Hepatocyte (in vitro differentiated cells): ENCODE data around the gene TSFM. TPM values are rescaled to one million over a fixed set of nuclear protein-coding genes. Genes with fewer than 3 reads are reported as not detected.

Experiments used
- DNase-seq: peaks from one replicate; pipeline ENCODE4 v3.0.0-alpha.2; 2016; ENCODE audit warnings: low spot score
- H2AFZ ChIP-seq: fragments of 200-600 bp; sonication (generic); 2 replicates; pipeline ENCODE4 v1.6.0; 2016; ENCODE audit warnings: antibody characterized with exemption, mild to moderate bottlenecking
- H3K27ac ChIP-seq: fragments of 200-600 bp; sonication (generic); 2 replicates; pipeline ENCODE4 v1.5.1; 2016; ENCODE audit warnings: mild to moderate bottlenecking
- H3K27me3 ChIP-seq: fragments of 200-600 bp; sonication (generic); 2 replicates; pipeline ENCODE4 v1.6.1; 2016
- H3K36me3 ChIP-seq: fragments of 200-600 bp; sonication (generic); replicated peaks from 2 replicates; pipeline ENCODE4 v1.5.1; 2016; ENCODE audit warnings: low read depth; ENCODE audit not compliant: insufficient read depth
- H3K4me1 ChIP-seq: fragments of 200-600 bp; sonication (generic); 2 replicates; pipeline ENCODE4 v1.5.1; 2016; ENCODE audit warnings: mild to moderate bottlenecking, moderate library complexity; ENCODE audit not compliant: insufficient read depth
- H3K4me2 ChIP-seq: fragments of 200-600 bp; sonication (generic); 2 replicates; pipeline ENCODE4 v1.6.0; 2016
- H3K4me3 ChIP-seq: fragments of 200-600 bp; sonication (generic); 2 replicates; pipeline ENCODE4 v1.5.1; 2016; ENCODE audit warnings: mild to moderate bottlenecking
- H3K79me2 ChIP-seq: fragments of 200-600 bp; sonication (generic); 2 replicates; pipeline ENCODE4 v1.6.0; 2017; ENCODE audit warnings: mild to moderate bottlenecking
- H3K9me2 ChIP-seq: fragments of 200-600 bp; sonication (generic); replicated peaks from 2 replicates; pipeline ENCODE4 v1.6.0; 2017; ENCODE audit warnings: mild to moderate bottlenecking; ENCODE audit not compliant: insufficient read depth
- H3K9me3 ChIP-seq: fragments of 200-600 bp; sonication (generic); 2 replicates; pipeline ENCODE4 v1.5.1; 2016; ENCODE audit warnings: low read depth, mild to moderate bottlenecking
- H4K20me1 ChIP-seq: fragments of 200-600 bp; sonication (generic); 2 replicates; pipeline ENCODE4 v1.6.0; 2016; ENCODE audit warnings: mild to moderate bottlenecking; ENCODE audit not compliant: insufficient read depth, poor library complexity, severe bottlenecking
- EZH2 ChIP-seq: fragments of 200-600 bp; sonication (generic); IDR thresholded peaks from 2 replicates; pipeline ENCODE4 v1.6.1; 2016; ENCODE audit warnings: antibody characterized with exemption, mild to moderate bottlenecking, borderline replicate concordance
- EZH2phosphoT487 ChIP-seq: fragments of 200-600 bp; sonication (generic); IDR thresholded peaks from one replicate; pipeline ENCODE4 v1.6.1; 2018; ENCODE audit warnings: antibody characterized with exemption, mild to moderate bottlenecking, low read depth, moderate library complexity; ENCODE audit not compliant: unreplicated experiment, severe bottlenecking
- WGBS: methylation state at CpG from one replicate; pipeline ENCODE4 v1.1.6; 2016; ENCODE audit warnings: low lambda C conversion rate; ENCODE audit errors: missing lambda C conversion rate; 5-methylcytosine and 5-hydroxymethylcytosine counted together
- polyA plus RNA-seq: library from polyadenylated mRNA; unstranded; fragments of >200 nt; fragmentation: Nextera tagmentation; extraction: Ambion mirVana; gene quantifications from 2 replicates; pipeline ENCODE4 v1.2.1, GENCODE V29; 2016
- total RNA-seq: library from RNA; depleted of rRNA; stranded (reverse); fragments of >200 nt; gene quantifications from 2 replicates; pipeline ENCODE4 v1.2.3, GENCODE V29; 2014
- TF ChIP-seq, protein P1 (sequence below): fragments of 200-600 bp; sonication (generic); IDR thresholded peaks from 2 replicates; pipeline ENCODE4 v1.5.1; 2016; ENCODE audit warnings: antibody characterized with exemption, mild to moderate bottlenecking; ENCODE audit not compliant: poor library complexity

TSFM gene
- total and polyA plus RNA-seq, 2 experiments from 2014 or later, result 15.7 to 38.9 TPM

- peak overlapping the region; percentile 85 for H3K4me2 ChIP-seq
- no peaks in the 10 kb centered on the region for H3K9me3 ChIP-seq
- no peaks in the 10 kb centered on the region for H3K27me3 ChIP-seq
- no peak overlapping the region for H2AFZ ChIP-seq
- peaks cover 26% of the 10 kb centered on the region for H3K79me2 ChIP-seq
- H3K36me3 ChIP-seq, result no peaks in the 10 kb centered on the region
- H3K4me3 ChIP-seq, result peak overlapping the region; percentile 56
- no peaks in the 10 kb centered on the region for H3K9me2 ChIP-seq
- WGBS, result no CpG with 5 or more reads among the region's 34 CpGs
- H3K27ac ChIP-seq, result peak overlapping the region; percentile 79
- TF ChIP-seq, protein P1, sequence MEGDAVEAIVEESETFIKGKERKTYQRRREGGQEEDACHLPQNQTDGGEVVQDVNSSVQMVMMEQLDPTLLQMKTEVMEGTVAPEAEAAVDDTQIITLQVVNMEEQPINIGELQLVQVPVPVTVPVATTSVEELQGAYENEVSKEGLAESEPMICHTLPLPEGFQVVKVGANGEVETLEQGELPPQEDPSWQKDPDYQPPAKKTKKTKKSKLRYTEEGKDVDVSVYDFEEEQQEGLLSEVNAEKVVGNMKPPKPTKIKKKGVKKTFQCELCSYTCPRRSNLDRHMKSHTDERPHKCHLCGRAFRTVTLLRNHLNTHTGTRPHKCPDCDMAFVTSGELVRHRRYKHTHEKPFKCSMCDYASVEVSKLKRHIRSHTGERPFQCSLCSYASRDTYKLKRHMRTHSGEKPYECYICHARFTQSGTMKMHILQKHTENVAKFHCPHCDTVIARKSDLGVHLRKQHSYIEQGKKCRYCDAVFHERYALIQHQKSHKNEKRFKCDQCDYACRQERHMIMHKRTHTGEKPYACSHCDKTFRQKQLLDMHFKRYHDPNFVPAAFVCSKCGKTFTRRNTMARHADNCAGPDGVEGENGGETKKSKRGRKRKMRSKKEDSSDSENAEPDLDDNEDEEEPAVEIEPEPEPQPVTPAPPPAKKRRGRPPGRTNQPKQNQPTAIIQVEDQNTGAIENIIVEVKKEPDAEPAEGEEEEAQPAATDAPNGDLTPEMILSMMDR, result no peak
- no peak for TF ChIP-seq EZH2
- H4K20me1 ChIP-seq, result peaks cover 7% of the 10 kb centered on the region
- H3K4me1 ChIP-seq, result peaks cover 22% of the 10 kb centered on the region
- DNase-seq, result no peak
Measured at GRCh38 chr12:57755194-57755453, 27.5 kb upstream of the TSFM start.

DNA sequence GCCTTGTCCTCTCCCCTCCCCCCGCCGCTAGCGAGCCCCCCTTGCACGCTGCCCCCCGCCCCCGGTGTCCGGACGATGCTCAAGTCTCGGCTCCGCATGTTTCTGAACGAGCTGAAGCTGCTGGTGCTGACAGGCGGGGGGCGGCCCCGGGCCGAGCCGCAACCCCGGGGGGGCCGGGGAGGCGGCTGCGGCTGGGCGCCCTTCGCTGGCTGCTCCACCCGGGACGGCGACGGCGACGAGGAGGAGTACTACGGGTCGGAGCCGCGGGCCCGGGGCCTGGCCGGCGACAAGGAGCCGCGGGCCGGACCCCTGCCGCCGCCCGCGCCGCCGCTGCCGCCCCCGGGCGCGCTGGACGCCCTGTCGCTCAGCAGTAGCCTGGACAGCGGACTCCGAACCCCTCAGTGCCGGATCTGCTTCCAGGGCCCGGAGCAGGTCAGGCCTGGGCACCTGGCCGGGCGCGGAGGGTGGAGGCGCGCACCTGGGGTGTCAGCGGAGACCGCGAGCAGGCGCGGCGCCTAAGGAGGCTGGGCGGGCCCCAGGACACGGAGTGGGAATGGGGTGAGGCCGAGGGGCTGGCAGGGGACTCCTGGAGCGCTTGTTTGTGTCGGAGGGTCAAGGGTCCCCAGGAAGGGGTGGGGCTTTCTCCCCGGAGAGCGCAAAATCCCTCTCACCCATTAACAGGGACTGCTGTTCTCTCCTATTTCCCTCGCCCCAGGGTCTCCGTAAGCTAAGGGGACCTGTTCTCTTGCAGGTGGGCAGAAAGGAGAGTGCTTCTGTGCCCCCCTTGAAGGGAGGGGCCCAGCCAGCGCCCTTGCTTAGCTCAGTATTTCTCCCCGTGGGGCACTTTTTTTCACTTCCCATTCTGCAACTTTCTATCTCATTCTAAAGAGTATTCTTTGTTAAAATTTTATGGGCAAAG lies 26.9 kb upstream of the TSFM start:
- peaks cover 9% of the 10 kb centered on the region for H4K20me1 ChIP-seq
- H3K27me3 ChIP-seq, result no peaks in the 10 kb centered on the region
- TF ChIP-seq EZH2phosphoT487, result no peak
- H3K9me3 ChIP-seq, result no peaks in the 10 kb centered on the region
- no peaks in the 10 kb centered on the region for H3K36me3 ChIP-seq
- peaks cover 18% of the 10 kb centered on the region for H3K4me1 ChIP-seq
- H3K4me3 ChIP-seq, result peak overlapping the region; percentile 56
- peak overlapping the region; percentile 30 for H2AFZ ChIP-seq
- peak overlapping the region; percentile 79 for H3K27ac ChIP-seq
- H3K9me2 ChIP-seq, result no peaks in the 10 kb centered on the region
- under 1% methylated on average over 39 of the region's 76 CpGs for WGBS
- DNase-seq, result peak; percentile 71
- H3K79me2 ChIP-seq, result peaks cover 20% of the 10 kb centered on the region
- peak overlapping the region; percentile 85 for H3K4me2 ChIP-seq

- Histone ChIP-seq H3K4me3 (peak overlapping the region; percentile 40), H3K4me1 (peaks cover 14% of the 10 kb centered on the region), H3K9me2 (no peaks in the 10 kb centered on the region), H3K27ac (peak overlapping the region; percentile 79), H3K79me2 (peaks cover 10% of the 10 kb centered on the region), H3K4me2 (peak overlapping the region; percentile 85), H3K27me3 (no peaks in the 10 kb centered on the region), H2AFZ (no peak overlapping the region), H3K9me3 (no peaks in the 10 kb centered on the region), H4K20me1 (peaks cover 9% of the 10 kb centered on the region), H3K36me3 (no peaks in the 10 kb centered on the region)
- TF ChIP-seq EZH2 (no peak), EZH2phosphoT487 (no peak)
- TF ChIP-seq, protein P1, result peak; percentile 61
- DNase-seq, result peak; percentile 75
- 26% methylated on average over 20 of the region's 22 CpGs for WGBS
Measured at GRCh38 chr12:57756406-57757341, 25.9 kb upstream of the TSFM start.

GRCh38 chr12:57757771-57758170 lies 24.8 kb upstream of the TSFM start:
- no peak for DNase-seq
- Histone ChIP-seq H3K36me3 (no peaks in the 10 kb centered on the region), H3K27ac (no peak overlapping the region), H3K27me3 (peaks cover 1% of the 10 kb centered on the region), H3K9me2 (no peaks in the 10 kb centered on the region), H3K9me3 (no peaks in the 10 kb centered on the region), H4K20me1 (peaks cover 9% of the 10 kb centered on the region), H3K4me2 (no peak overlapping the region), H3K4me1 (peaks cover 14% of the 10 kb centered on the region), H3K79me2 (peaks cover 8% of the 10 kb centered on the region), H2AFZ (no peak overlapping the region), H3K4me3 (no peak overlapping the region)
- WGBS, result 97% methylated on average over 4 of the region's 4 CpGs
- no peak for TF ChIP-seq EZH2phosphoT487
- TF ChIP-seq, protein P1, result no peak
- no peak for TF ChIP-seq EZH2
